Measurements from ENCODE around the gene SLC16A9.
A peak's percentile ranks its signal among the peaks of the same experiment; 100 is the strongest.
"Not testable (repeated sequence)": the region's sequence is repeated elsewhere in the genome, so short reads cannot be mapped to it uniquely, and the experiment has no call there.

SLC16A9 gene

GRCh38 chr10:59748834-59749233 lies 39.2 kb upstream of the SLC16A9 start:
- TF ChIP-seq CTCF (IDR thresholded peaks at IDR 0.05; ENCODE audit: extremely low read depth, missing control alignments): no peak
- DNase-seq (ENCODE audit: low spot score): peak; percentile 17

- DNase-seq (ENCODE audit: low spot score): no peak
- no peak for TF ChIP-seq CTCF (IDR thresholded peaks at IDR 0.05; ENCODE audit: extremely low read depth, missing control alignments)
These were observed 35.6 kb upstream of the SLC16A9 start for GRCh38 chr10:59745163-59745650.

GRCh38 chr10:59744762-59745161 lies 35.1 kb upstream of the SLC16A9 start:
- DNase-seq (ENCODE audit: low spot score): not testable (repeated sequence)

- DNase-seq (ENCODE audit: low spot score): not testable (repeated sequence)
These were observed 34.5 kb upstream of the SLC16A9 start for GRCh38 chr10:59744156-59744555.

GRCh38 chr10:59741583-59741982 lies 31.9 kb upstream of the SLC16A9 start:
- DNase-seq (ENCODE audit: low spot score): no peak
- TF ChIP-seq CTCF (IDR thresholded peaks at IDR 0.05; ENCODE audit: extremely low read depth, missing control alignments): no peak

- DNase-seq (ENCODE audit: low spot score): no peak
- no peak for TF ChIP-seq CTCF (IDR thresholded peaks at IDR 0.05; ENCODE audit: extremely low read depth, missing control alignments)
These were observed 31.4 kb upstream of the SLC16A9 start for GRCh38 chr10:59741048-59741447.

GRCh38 chr10:59736749-59737148 lies 27.1 kb upstream of the SLC16A9 start:
- no peak for TF ChIP-seq CTCF (IDR thresholded peaks at IDR 0.05; ENCODE audit: extremely low read depth, missing control alignments)

GRCh38 chr10:59735296-59735695 lies 25.6 kb upstream of the SLC16A9 start:
- DNase-seq (ENCODE audit: low spot score): no peak
- no peak for TF ChIP-seq CTCF (IDR thresholded peaks at IDR 0.05; ENCODE audit: extremely low read depth, missing control alignments)

More at GRCh38 chr10:59736749-59737148, 27.1 kb upstream of the SLC16A9 start:
- no peak for DNase-seq (ENCODE audit: low spot score)

Measured in GM20000 (cell line).